GM23248 (cell line): ENCODE results near the gene SMARCA2.

ENCODE experiments used
- EZH2 ChIP-seq: fragments of 200-600 bp; sonication (generic); IDR thresholded peaks from 2 replicates; pipeline ENCODE4 v1.6.1; 2018; ENCODE audit warnings: antibody characterized with exemption, mild to moderate bottlenecking; ENCODE audit not compliant: insufficient read depth, poor library complexity, severe bottlenecking
- EZH2phosphoT487 ChIP-seq: fragments of 200-600 bp; sonication (generic); IDR thresholded peaks from 2 replicates; pipeline ENCODE4 v1.6.1; 2018; ENCODE audit warnings: antibody characterized with exemption, moderate library complexity, mild to moderate bottlenecking, low read depth; ENCODE audit not compliant: insufficient read depth

DNA sequence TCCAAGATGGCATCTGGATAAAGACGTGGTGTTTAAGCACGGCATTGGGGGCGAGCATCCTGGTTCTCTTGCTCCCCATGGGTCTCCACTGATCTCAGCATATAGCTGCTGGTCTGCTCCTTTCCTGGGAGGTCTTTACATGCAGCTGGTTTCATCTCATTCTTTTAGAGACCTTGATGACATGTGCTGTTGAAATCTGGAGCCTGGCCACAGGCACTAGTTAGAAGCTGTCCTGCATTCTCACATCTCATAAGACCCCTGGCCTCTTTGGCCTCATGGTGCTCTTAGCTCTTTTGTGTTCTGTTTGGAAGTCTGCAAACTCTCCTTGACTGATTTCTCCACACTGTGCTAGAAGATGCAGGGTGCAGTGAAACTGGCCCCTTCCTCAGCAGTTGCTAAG is 113.0 kb downstream of the SMARCA2 start:
- TF ChIP-seq EZH2 (no peak), EZH2phosphoT487 (no peak)
